HepG2 (cell line): Measurements from ENCODE around the gene CST3. TPM values are rescaled to one million over a fixed set of nuclear protein-coding genes. Genes with fewer than 3 reads are reported as not detected.
A peak's percentile ranks its signal among the peaks of the same experiment; 100 is the strongest.

ENCODE experiments used
- ARID4A ChIP-seq: sonication (generic); formaldehyde crosslinking; IDR thresholded peaks from 2 replicates; pipeline ENCODE4 v1.5.0; 2020; ENCODE audit warnings: mild to moderate bottlenecking, missing genetic modification reagents, borderline replicate concordance
- ARNT2 ChIP-seq: sonication (generic); formaldehyde crosslinking; IDR thresholded peaks from 2 replicates; pipeline ENCODE4 v1.8.0; 2022; ENCODE audit warnings: mild to moderate bottlenecking, low read depth, missing genetic modification reagents, moderate library complexity
- CEBPG ChIP-seq: IDR thresholded peaks from 2 replicates; pipeline ENCODE4 v1.6.1; 2016
- GATAD1 ChIP-seq: IDR thresholded peaks from 2 replicates; pipeline ENCODE4 v1.6.1; 2016; ENCODE audit warnings: missing genetic modification reagents, missing compliant biosample characterization
- GZF1 ChIP-seq: sonication (generic); formaldehyde crosslinking; IDR thresholded peaks from 2 replicates; pipeline ENCODE4 v1.5.1; 2020; ENCODE audit warnings: mild to moderate bottlenecking, missing genetic modification reagents
- KAT8 ChIP-seq: IDR thresholded peaks from 2 replicates; pipeline ENCODE4 v1.6.1; 2016; ENCODE audit warnings: missing genetic modification reagents, missing compliant biosample characterization
- KDM2A ChIP-seq: sonication (generic); formaldehyde crosslinking; IDR thresholded peaks from 2 replicates; pipeline ENCODE4 v1.4.0; 2020; ENCODE audit warnings: low read depth, missing genetic modification reagents, borderline replicate concordance
- KLF16 ChIP-seq, 2 experiments: sonication (generic) in 1 of 2; formaldehyde crosslinking in 1 of 2; IDR thresholded peaks; 2 replicates each; pipeline versions ENCODE4 v1.6.1 to v1.8.0; 2016 to 2023; ENCODE audit warnings: missing genetic modification reagents in 2 of 2, missing compliant biosample characterization in 1 of 2
- KLF6 ChIP-seq: IDR thresholded peaks from 2 replicates; pipeline ENCODE4 v1.8.0; 2016; ENCODE audit warnings: missing biosample characterization, missing genetic modification reagents
- RXRB ChIP-seq: IDR thresholded peaks from 2 replicates; pipeline ENCODE4 v1.6.1; 2016; ENCODE audit warnings: borderline replicate concordance, missing genetic modification reagents, missing compliant biosample characterization
- SAFB2 ChIP-seq: sonication (generic); formaldehyde crosslinking; IDR thresholded peaks from 2 replicates; pipeline ENCODE4 v1.5.1; 2020; ENCODE audit warnings: missing genetic modification reagents, low read depth, mild to moderate bottlenecking, borderline replicate concordance
- SP5 ChIP-seq: IDR thresholded peaks from 2 replicates; pipeline ENCODE4 v1.6.1; 2016; ENCODE audit warnings: low read depth, borderline replicate concordance
- SRY ChIP-seq: sonication (generic); formaldehyde crosslinking; IDR thresholded peaks from 2 replicates; pipeline ENCODE4 v1.8.0; 2022; ENCODE audit warnings: mild to moderate bottlenecking, missing genetic modification reagents
- ZNF441 ChIP-seq: sonication (generic); formaldehyde crosslinking; IDR thresholded peaks from 2 replicates; pipeline ENCODE4 v1.7.0; 2021; ENCODE audit warnings: missing genetic modification reagents, borderline replicate concordance
- ZNF530 ChIP-seq: sonication (generic); formaldehyde crosslinking; IDR thresholded peaks from 2 replicates; pipeline ENCODE4 v1.5.0; 2020; ENCODE audit warnings: low read depth, mild to moderate bottlenecking, missing genetic modification reagents
- ZNF839 ChIP-seq: sonication (generic); formaldehyde crosslinking; IDR thresholded peaks from 2 replicates; pipeline ENCODE4 v1.4.0; 2020; ENCODE audit warnings: missing genetic modification reagents, mild to moderate bottlenecking, borderline replicate concordance
- ZSCAN21 ChIP-seq: sonication (generic); formaldehyde crosslinking; IDR thresholded peaks from 2 replicates; pipeline ENCODE4 v1.8.0; 2022; ENCODE audit warnings: mild to moderate bottlenecking, missing genetic modification reagents, moderate library complexity, borderline replicate concordance
- polyA plus RNA-seq, 8 experiments: library from polyadenylated mRNA; depleted of rRNA in 3 of 8; stranded (reverse) in 7 of 8; unstranded in 1 of 8; fragments of >200 nt; fragmentation: Illumina TruSeq in 4 of 8; extraction: Trizol in 4 of 8; gene quantifications; 2 replicates each; pipeline versions ENCODE4 v1.2.1 to v1.2.3, GENCODE V29; 2011 to 2016; ENCODE audit warnings: low read depth in 4 of 8, missing spikeins in 1 of 8, mixed read lengths in 1 of 8; ENCODE audit not compliant: insufficient read depth in 1 of 8
- total RNA-seq, 5 experiments: library from RNA; depleted of rRNA; stranded (reverse); fragments of >200 nt; fragmentation: Illumina TruSeq; extraction: Trizol; gene quantifications; 2 replicates each; pipeline ENCODE4 v1.2.3, GENCODE V29; 2016; ENCODE audit warnings: low read depth in 1 of 5
- TF ChIP-seq, protein P1 (sequence below): sonication (generic); formaldehyde crosslinking; IDR thresholded peaks from 2 replicates; pipeline ENCODE4 v1.4.0; 2020; ENCODE audit warnings: mild to moderate bottlenecking, missing genetic modification reagents
- TF ChIP-seq, protein P2 (sequence below): sonication (generic); formaldehyde crosslinking; IDR thresholded peaks from 2 replicates; pipeline ENCODE4 v1.4.0; 2020; ENCODE audit warnings: mild to moderate bottlenecking, low read depth, missing genetic modification reagents

Gene CST3
- total and polyA plus RNA-seq, 2 of the 13 experiments (the other 11 are each of a cell fraction or from before 2014, with no cell fraction given): 690 to 1,005 TPM

DNA sequence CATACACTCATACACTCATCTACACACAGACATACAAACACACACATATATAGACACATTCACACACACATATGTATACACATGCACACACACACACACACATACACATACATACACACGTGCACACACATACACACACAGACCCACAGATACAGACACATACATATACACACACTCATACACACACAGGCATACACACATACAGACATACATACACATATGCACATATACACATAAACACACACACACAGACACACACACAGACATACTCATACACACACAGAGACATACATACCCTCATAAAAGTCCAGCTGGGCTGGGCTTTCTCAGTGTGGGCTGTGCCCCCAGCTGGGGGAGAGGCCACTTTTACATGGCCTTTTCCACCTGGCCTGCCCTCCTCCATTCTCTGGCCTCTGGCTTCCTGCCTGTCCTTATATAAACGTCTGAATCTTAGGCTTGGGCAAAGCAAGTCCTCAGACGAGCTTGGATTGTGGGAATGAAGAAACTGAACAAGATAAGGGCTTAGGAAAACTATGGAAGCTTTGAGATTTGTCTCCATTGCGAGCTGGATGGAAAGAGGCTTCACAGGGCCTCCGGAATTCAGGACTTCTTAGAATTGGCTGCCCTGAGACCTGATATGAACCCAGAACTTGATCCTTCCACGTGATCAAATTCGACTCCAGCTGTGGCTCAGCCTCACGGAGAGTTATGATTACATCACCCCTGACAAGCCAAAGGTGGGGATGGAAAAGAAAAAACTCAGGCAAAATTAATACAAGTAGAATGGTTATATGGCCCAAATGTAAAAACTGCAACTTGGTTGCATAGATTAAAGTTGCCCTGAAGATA lies 22.5 kb upstream of the CST3 start (continued):
- no peak for TF ChIP-seq GZF1 (CRISPR knock-in tag)
- peak; percentile 71; the same call in 1 of the 2 replicates for TF ChIP-seq KLF6
- 0 out of 2 replicates have a peak, but pooled peaks have one; percentile 6 for TF ChIP-seq ARID4A
- TF ChIP-seq KLF16 (CRISPR knock-in tag; IDR thresholded peaks at IDR 0.05): peak in 1 of 2 experiments; percentile 63; a peak in 1 of 4 replicates
- peak; percentile 87 for TF ChIP-seq CEBPG
- 0 out of 2 replicates have a peak, but pooled peaks have one; percentile 63 for TF ChIP-seq ZNF441 (CRISPR knock-in tag)
- 0 out of 2 replicates have a peak, but pooled peaks have one; percentile 69 for TF ChIP-seq SAFB2 (CRISPR knock-in tag)
- TF ChIP-seq GATAD1: no peak; the same call in 1 of the 2 replicates
- TF ChIP-seq, protein P1, sequence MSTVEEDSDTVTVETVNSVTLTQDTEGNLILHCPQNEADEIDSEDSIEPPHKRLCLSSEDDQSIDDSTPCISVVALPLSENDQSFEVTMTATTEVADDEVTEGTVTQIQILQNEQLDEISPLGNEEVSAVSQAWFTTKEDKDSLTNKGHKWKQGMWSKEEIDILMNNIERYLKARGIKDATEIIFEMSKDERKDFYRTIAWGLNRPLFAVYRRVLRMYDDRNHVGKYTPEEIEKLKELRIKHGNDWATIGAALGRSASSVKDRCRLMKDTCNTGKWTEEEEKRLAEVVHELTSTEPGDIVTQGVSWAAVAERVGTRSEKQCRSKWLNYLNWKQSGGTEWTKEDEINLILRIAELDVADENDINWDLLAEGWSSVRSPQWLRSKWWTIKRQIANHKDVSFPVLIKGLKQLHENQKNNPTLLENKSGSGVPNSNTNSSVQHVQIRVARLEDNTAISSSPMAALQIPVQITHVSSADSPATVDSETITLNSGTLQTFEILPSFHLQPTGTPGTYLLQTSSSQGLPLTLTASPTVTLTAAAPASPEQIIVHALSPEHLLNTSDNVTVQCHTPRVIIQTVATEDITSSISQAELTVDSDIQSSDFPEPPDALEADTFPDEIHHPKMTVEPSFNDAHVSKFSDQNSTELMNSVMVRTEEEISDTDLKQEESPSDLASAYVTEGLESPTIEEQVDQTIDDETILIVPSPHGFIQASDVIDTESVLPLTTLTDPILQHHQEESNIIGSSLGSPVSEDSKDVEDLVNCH (CRISPR knock-in tag): 0 out of 2 replicates have a peak, but pooled peaks have one; percentile 91
- 0 out of 2 replicates have a peak, but pooled peaks have one; percentile 46 for TF ChIP-seq SRY (CRISPR knock-in tag)
- peak; percentile 13; the same call in 1 of the 2 replicates for TF ChIP-seq KAT8 (CRISPR knock-in tag)
- peak; percentile 16; the same call in 1 of the 2 replicates for TF ChIP-seq KDM2A (CRISPR knock-in tag)
- peak; percentile 85 for TF ChIP-seq RXRB
- TF ChIP-seq ZNF839: no peak
- no peak for TF ChIP-seq SP5 (CRISPR knock-in tag)
- no peak for TF ChIP-seq ZNF530
- TF ChIP-seq ARNT2 (CRISPR knock-in tag): 0 out of 2 replicates have a peak, but pooled peaks have one; percentile 64
- TF ChIP-seq, protein P2, sequence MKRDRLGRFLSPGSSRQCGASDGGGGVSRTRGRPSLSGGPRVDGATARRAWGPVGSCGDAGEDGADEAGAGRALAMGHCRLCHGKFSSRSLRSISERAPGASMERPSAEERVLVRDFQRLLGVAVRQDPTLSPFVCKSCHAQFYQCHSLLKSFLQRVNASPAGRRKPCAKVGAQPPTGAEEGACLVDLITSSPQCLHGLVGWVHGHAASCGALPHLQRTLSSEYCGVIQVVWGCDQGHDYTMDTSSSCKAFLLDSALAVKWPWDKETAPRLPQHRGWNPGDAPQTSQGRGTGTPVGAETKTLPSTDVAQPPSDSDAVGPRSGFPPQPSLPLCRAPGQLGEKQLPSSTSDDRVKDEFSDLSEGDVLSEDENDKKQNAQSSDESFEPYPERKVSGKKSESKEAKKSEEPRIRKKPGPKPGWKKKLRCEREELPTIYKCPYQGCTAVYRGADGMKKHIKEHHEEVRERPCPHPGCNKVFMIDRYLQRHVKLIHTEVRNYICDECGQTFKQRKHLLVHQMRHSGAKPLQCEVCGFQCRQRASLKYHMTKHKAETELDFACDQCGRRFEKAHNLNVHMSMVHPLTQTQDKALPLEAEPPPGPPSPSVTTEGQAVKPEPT (CRISPR knock-in tag): 0 out of 2 replicates have a peak, but pooled peaks have one; percentile 37
- 0 out of 2 replicates have a peak, but pooled peaks have one; percentile 12 for TF ChIP-seq ZSCAN21 (CRISPR knock-in tag)
